SIG-M5 (cell line): ENCODE results near the gene SLC25A5.
"Not testable (repeated sequence)": the region's sequence is repeated elsewhere in the genome, so short reads cannot be mapped to it uniquely, and the experiment has no call there.

ENCODE experiments used
- DNase-seq: peaks from one replicate; lab custom pipeline; 2025; lab: John Stamatoyannopoulos, UW

Gene SLC25A5

GRCh38 chrX:119467842-119468550, at the start of gene SLC25A5:
SLC25A5 (plus strand) TSS chrX:119468444; CDS start chrX:119468516, 72 bp downstream.
- DNase-seq = no peak

GRCh38 chrX:119419146-119419545, 49.1 kb upstream of the SLC25A5 start:
- DNase-seq = no peak

- DNase-seq = no peak
Observed at GRCh38 chrX:119419898-119420297, 48.3 kb upstream of the SLC25A5 start.

GRCh38 chrX:119421016-119421705, 47.1 kb upstream of the SLC25A5 start:
- DNase-seq = no peak

GRCh38 chrX:119423631-119424030, 44.6 kb upstream of the SLC25A5 start:
- no peak for DNase-seq

- DNase-seq = no peak
Observed at GRCh38 chrX:119424999-119425398, 43.2 kb upstream of the SLC25A5 start.

- no peak for DNase-seq
Observed at GRCh38 chrX:119427024-119427794, 41.0 kb upstream of the SLC25A5 start.

GRCh38 chrX:119427795-119428185, 40.5 kb upstream of the SLC25A5 start:
- no peak for DNase-seq

- no peak for DNase-seq
Observed at GRCh38 chrX:119429471-119429870, 38.8 kb upstream of the SLC25A5 start.

- not testable (repeated sequence) for DNase-seq
Observed at GRCh38 chrX:119441295-119441694, 26.9 kb upstream of the SLC25A5 start.

- no peak for DNase-seq
Observed at GRCh38 chrX:119442286-119442685, 26.0 kb upstream of the SLC25A5 start.

- no peak for DNase-seq
Observed at GRCh38 chrX:119453202-119453601, 15.0 kb upstream of the SLC25A5 start.

GRCh38 chrX:119455264-119455663, 13.0 kb upstream of the SLC25A5 start:
- DNase-seq = no peak

- no peak for DNase-seq
Observed at GRCh38 chrX:119459181-119459580, 9.1 kb upstream of the SLC25A5 start.

GRCh38 chrX:119465555-119465954, 2.7 kb upstream of the SLC25A5 start:
- DNase-seq = no peak

GRCh38 chrX:119466970-119467369, 1.3 kb upstream of the SLC25A5 start:
- DNase-seq = no peak

GRCh38 chrX:119467433-119467832, 811 bp upstream of the SLC25A5 start:
- DNase-seq = no peak

- DNase-seq = peak; percentile 33
Observed at GRCh38 chrX:119468551-119469312, 488 bp downstream of the SLC25A5 start.

GRCh38 chrX:119469313-119469635, 1.0 kb downstream of the SLC25A5 start:
- DNase-seq = no peak

GRCh38 chrX:119474615-119475388, 6.6 kb downstream of the SLC25A5 start:
- DNase-seq = no peak

GRCh38 chrX:119475389-119476101, 7.3 kb downstream of the SLC25A5 start:
- no peak for DNase-seq
